ENCODE measurements around the gene CHIT1.

CHIT1 gene

DNA sequence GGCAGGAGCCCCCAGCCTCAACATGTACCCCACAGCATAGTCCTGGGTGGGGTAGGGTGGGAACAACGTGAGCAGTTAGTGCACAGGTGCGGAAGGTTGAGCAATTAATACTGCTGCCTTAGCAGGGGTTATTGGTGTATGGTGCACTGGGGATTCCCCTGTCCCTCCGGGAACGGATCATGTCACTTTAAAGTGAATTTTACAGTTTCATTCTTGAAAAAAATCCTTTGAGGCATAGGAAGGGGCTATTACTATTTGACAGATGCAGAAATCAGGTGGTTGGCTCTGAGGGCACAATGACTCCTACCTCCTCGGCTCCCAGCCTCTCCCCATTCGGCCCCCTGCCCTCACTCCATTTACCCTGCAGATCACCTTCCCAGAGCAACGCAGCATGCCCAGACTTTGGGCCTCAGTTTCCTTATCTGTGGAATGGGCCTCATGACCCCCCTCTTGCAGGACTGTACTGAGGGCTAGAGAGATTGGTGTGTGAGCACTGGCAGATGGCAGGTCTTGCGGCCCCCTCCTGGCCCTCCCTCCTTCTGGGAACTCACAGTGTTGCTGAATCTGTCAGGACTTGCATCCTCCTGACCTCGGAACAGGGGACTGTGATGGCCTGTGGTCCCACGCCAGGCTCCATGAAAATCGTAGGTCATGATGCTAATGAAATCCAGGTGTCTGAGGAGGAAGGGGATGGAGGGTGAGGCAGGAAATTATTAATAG lies 48.7 kb downstream of the CHIT1 start:
- Mint-ChIP-seq H3K36me3 (ENCODE audit: insufficient read depth) (no peaks in the 10 kb centered on the region), H3K4me3 (no peak overlapping the region), H3K9me3 (no peaks in the 10 kb centered on the region), H3K27ac (ENCODE audit: low read depth) (no peak overlapping the region), H3K27me3 (peaks cover 32% of the 10 kb centered on the region), H3K4me1 (no peaks in the 10 kb centered on the region)
- DNase-seq (ENCODE audit: low spot score in 2 of 2), result no peak
- no peak for ATAC-seq (replicated peaks; ENCODE audit: extremely low read depth, poor library complexity, severe bottlenecking)

DNA sequence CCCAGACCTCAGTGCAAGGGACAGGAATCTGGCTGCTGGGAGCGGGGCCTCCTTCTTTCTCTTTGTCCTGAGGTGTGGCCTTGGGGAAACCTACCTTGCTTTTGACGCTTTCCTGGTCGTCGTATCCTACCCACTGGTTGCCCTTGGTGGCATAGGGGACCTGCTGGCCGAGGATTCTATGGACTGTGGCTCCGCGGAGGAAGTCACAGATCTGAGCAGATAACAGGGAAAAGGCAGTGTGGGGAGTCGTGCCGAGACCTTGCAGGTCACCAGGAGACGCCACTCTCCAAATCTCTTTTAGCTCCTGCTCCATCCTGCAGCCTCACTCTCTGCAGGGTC lies 49.8 kb downstream of the CHIT1 start:
- ATAC-seq (replicated peaks; ENCODE audit: extremely low read depth, poor library complexity, severe bottlenecking) (no peak), DNase-seq (ENCODE audit: low spot score in 2 of 2) (no peak)
- H3K36me3 Mint-ChIP-seq (ENCODE audit: insufficient read depth), result no peaks in the 10 kb centered on the region
- no peaks in the 10 kb centered on the region for H3K9me3 Mint-ChIP-seq
- peaks cover 38% of the 10 kb centered on the region for H3K27me3 Mint-ChIP-seq
- no peak overlapping the region for H3K27ac Mint-ChIP-seq (ENCODE audit: low read depth)
- H3K4me3 Mint-ChIP-seq, result no peak overlapping the region
- H3K4me1 Mint-ChIP-seq, result no peaks in the 10 kb centered on the region

DNA sequence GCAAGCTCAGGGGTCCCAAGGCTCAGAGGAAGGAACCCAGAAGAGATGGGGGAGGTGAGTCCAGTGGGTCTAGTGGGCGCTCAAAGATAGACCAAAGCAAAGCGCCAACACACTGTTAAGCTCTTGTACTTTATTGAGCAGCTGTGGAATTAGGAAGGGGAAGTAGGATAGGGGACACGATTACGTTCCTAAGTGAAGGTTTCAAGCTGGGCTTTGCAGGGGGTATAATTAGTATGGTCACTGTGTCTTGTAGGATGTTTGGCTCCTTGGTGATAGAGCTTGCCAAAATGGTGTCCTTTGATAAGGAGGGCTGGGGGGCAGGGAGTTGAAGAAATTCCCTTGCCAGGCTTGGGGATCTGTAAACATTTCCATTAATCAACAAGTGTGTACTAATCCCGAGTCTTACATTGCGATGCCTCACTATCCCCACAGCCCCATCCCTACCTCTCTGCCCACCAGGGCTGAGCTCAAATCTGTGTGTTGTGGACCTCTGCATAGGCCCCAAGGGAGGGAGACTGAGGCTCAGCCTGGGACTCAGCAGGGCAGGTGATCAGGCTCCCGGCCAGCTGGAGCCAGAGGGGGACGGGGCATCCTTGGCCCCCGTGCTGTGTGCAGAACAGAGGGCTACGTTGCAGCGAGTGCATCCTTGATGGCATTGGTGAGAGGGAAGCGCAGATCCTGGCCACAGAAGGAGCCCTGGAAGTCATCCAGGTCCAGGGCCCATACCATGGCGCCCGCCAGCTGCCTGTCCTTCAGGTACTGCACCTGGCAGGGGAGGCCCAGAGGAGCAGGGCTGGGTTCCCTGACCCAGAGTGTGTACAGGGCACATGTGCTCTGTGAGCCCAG lies 50.4 kb downstream of the CHIT1 start:
- Mint-ChIP-seq H3K36me3 (ENCODE audit: insufficient read depth) (no peaks in the 10 kb centered on the region), H3K9me3 (no peaks in the 10 kb centered on the region), H3K4me3 (no peak overlapping the region), H3K27me3 (peaks cover 40% of the 10 kb centered on the region), H3K27ac (ENCODE audit: low read depth) (no peak overlapping the region), H3K4me1 (no peaks in the 10 kb centered on the region)
- ATAC-seq (replicated peaks; ENCODE audit: extremely low read depth, poor library complexity, severe bottlenecking) (no peak), DNase-seq (ENCODE audit: low spot score in 2 of 2) (no peak)

DNA sequence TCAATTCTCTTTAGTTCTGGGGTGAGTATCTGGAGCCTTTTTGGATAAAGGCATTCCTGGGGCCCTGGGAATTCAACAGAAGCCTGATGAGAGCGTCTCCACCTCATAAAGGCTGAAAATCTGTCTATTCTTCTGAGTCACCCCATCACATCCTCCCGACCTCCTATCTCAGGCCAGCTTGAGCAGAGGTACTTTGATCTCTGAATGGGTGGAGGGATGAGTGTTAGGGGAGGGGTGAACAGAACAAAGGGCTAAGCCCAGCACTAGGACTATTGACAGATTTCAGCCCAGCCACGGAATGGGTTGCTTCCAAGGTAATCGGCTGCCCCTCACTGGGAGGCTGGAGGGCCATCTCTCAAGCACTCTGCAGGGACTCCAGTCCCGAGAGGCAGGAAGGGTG lies 51.4 kb downstream of the CHIT1 start:
- H3K27me3 Mint-ChIP-seq, result peaks cover 47% of the 10 kb centered on the region
- no peak overlapping the region for H3K4me3 Mint-ChIP-seq
- no peak overlapping the region for H3K27ac Mint-ChIP-seq (ENCODE audit: low read depth)
- H3K36me3 Mint-ChIP-seq (ENCODE audit: insufficient read depth), result no peaks in the 10 kb centered on the region
- H3K9me3 Mint-ChIP-seq, result no peaks in the 10 kb centered on the region
- ATAC-seq (replicated peaks; ENCODE audit: extremely low read depth, poor library complexity, severe bottlenecking) (no peak), DNase-seq (ENCODE audit: low spot score in 2 of 2) (no peak)
- H3K4me1 Mint-ChIP-seq, result no peaks in the 10 kb centered on the region

DNA sequence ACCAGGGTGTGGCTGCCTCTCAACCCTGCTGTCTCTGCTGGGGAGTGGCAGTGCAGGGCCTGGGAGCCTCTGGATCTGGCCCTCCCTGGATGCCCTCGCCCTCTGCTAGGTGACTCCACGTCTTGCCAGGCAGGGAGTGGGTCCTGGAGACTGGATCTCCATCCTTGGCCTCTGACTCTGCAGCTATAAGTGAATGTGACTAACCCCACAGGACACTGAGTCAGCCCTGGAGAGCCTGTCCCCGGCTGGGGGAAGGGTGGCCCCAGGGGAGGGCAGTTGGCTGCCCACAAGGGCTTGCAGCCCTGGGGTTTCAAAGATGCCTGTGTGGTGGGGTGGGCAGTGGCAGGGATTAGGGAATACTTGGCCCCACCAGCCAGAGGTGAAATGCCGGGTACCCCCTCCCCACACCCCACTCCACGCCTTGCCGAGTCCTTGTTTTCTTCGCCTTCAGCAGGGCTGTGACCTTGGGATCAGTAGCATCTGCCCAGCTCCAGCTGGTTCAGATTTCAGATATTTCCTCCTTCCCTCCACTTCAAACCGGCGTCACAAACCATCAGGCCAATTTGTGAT lies 51.9 kb downstream of the CHIT1 start:
- H3K9me3 Mint-ChIP-seq, result no peaks in the 10 kb centered on the region
- peaks cover 47% of the 10 kb centered on the region for H3K27me3 Mint-ChIP-seq
- ATAC-seq (replicated peaks; ENCODE audit: extremely low read depth, poor library complexity, severe bottlenecking), result no peak
- no peaks in the 10 kb centered on the region for H3K36me3 Mint-ChIP-seq (ENCODE audit: insufficient read depth)
- no peak for DNase-seq (ENCODE audit: low spot score in 2 of 2)
- H3K4me1 Mint-ChIP-seq, result no peaks in the 10 kb centered on the region
- no peak overlapping the region for H3K4me3 Mint-ChIP-seq
- no peak overlapping the region for H3K27ac Mint-ChIP-seq (ENCODE audit: low read depth)

DNA sequence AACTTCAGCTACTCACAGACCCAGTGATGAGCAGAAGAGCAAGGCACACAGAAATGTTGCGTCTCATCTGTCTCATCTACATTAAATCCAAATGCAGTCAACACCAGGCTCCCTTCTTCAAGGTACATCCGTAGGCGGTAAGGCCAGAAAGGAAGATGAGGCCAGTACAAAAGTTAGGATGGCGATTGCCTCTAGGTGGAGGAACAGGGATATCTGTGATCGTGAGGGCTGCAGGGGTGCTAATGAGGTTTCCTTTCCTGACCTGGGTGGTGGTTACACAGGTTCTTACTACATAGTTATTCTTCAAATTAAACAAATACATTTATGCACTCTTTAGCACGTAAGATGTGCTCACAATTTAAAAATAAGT lies 52.5 kb downstream of the CHIT1 start:
- Mint-ChIP-seq H3K27me3 (peaks cover 47% of the 10 kb centered on the region), H3K27ac (ENCODE audit: low read depth) (no peak overlapping the region), H3K9me3 (no peaks in the 10 kb centered on the region), H3K36me3 (ENCODE audit: insufficient read depth) (no peaks in the 10 kb centered on the region), H3K4me3 (no peak overlapping the region), H3K4me1 (no peaks in the 10 kb centered on the region)
- DNase-seq (ENCODE audit: low spot score in 2 of 2), result no peak
- no peak for ATAC-seq (replicated peaks; ENCODE audit: extremely low read depth, poor library complexity, severe bottlenecking)

DNA sequence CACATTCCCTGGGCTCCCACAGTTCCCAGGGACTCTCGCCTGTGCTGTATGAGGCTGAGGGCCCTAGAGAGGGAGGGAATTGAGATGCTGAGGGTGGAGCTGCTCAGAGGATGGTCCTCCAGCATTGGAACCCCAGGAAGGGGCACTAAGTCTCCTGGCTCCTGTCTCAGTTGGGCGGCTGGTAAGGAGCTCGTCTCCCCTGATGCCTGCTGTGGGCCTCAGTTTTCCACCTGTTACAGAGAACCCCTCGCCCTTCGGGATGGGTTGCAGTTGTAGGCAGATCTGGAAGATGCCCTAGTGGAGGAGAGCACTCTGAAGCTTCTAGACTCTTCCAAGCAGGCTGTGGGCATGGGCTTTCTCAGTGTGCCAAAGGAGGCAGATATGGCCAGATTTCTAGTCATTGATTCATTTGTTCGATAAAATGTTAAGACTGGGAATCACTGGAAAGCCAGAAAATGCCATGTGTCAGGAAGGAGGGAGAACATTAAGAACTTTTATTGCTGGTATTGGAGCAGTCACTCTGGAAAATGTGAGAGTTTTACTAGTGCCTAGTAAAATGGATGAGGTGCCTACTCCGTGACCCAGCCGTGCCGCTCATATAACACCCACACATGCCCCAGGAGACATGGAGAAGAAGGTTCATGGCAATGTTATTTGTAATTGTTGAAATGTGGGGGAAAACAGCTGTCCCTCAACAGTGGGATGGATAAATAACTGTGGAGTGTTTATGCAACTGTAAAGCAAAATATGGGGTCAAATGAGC lies 53.0 kb downstream of the CHIT1 start:
- Mint-ChIP-seq H3K9me3 (no peaks in the 10 kb centered on the region), H3K36me3 (ENCODE audit: insufficient read depth) (no peaks in the 10 kb centered on the region), H3K27me3 (peaks cover 47% of the 10 kb centered on the region), H3K4me3 (no peak overlapping the region), H3K4me1 (no peaks in the 10 kb centered on the region), H3K27ac (ENCODE audit: low read depth) (no peak overlapping the region)
- DNase-seq (ENCODE audit: low spot score in 2 of 2), result no peak
- ATAC-seq (replicated peaks; ENCODE audit: extremely low read depth, poor library complexity, severe bottlenecking), result no peak

DNA sequence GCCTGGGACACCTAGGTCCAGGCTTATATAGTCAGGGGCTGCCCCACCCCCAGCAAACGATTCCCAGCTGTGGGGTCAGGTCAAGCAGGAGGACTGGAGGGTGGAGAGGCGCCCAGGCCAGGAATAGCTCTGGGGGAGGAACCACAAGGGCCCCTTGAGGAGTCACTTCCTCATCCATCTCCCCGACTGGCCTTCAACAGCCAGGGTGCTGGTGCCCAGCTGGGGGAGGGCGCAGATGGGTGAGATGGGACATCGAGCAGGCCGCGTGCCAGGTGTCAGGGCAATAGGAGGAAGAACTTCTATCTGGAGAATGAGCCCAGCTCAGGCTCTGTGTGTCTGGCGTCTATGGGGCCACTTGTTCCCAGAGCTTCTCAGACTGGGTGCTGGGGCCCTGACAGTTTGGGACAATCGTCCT lies 53.6 kb downstream of the CHIT1 start:
- Mint-ChIP-seq H3K4me3 (no peak overlapping the region), H3K27me3 (peaks cover 47% of the 10 kb centered on the region), H3K9me3 (no peaks in the 10 kb centered on the region), H3K36me3 (ENCODE audit: insufficient read depth) (no peaks in the 10 kb centered on the region), H3K27ac (ENCODE audit: low read depth) (no peak overlapping the region), H3K4me1 (no peaks in the 10 kb centered on the region)
- ATAC-seq (replicated peaks; ENCODE audit: extremely low read depth, poor library complexity, severe bottlenecking), result no peak
- DNase-seq (ENCODE audit: low spot score in 2 of 2), result no peak

DNA sequence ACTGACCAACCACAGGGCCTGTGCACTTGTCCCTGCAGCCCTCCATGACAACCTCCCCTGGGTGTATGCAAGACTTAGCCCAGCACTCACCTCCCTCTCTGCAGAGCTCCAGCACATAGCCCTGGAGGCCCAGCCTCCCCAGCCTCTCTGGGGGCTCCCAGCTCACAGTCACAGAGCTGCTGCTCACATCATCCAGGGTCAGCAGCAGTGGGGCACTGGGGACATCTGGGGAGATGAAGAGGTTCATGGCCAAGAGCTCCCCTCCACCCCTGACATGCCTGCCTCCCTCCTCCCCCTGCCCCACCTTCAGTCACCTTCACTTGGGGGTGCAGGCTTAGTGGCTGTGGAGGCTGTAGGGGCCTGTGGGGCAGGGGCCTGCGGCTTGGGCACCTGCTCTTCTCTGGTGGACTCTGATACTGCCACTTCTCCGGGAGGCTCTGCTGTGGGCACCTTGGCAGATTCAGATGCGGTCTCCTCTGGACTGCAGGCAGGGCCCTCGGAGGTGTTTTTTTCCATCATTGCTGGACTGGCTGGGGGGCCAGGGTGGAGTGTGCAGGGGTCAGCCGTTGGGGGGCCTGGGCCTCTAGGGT lies 54.1 kb downstream of the CHIT1 start, which contains the start of gene MYBPH:
Gene MYBPH (minus strand): TSS at position 590 of the 590 bp plus-strand sequence. CDS start 71 bp downstream, at position 519.
- Mint-ChIP-seq H3K27ac (ENCODE audit: low read depth) (no peak within 1 kb of the TSS), H3K27me3 (peaks cover 47% of the 10 kb centered on the region), H3K36me3 (ENCODE audit: insufficient read depth) (no peaks in the 10 kb centered on the region), H3K9me3 (no peaks in the 10 kb centered on the region), H3K4me3 (no peak within 1 kb of the TSS), H3K4me1 (no peaks in the 10 kb centered on the region)
- ATAC-seq (replicated peaks; ENCODE audit: extremely low read depth, poor library complexity, severe bottlenecking), result no peak
- DNase-seq (ENCODE audit: low spot score in 2 of 2), result no peak

DNA sequence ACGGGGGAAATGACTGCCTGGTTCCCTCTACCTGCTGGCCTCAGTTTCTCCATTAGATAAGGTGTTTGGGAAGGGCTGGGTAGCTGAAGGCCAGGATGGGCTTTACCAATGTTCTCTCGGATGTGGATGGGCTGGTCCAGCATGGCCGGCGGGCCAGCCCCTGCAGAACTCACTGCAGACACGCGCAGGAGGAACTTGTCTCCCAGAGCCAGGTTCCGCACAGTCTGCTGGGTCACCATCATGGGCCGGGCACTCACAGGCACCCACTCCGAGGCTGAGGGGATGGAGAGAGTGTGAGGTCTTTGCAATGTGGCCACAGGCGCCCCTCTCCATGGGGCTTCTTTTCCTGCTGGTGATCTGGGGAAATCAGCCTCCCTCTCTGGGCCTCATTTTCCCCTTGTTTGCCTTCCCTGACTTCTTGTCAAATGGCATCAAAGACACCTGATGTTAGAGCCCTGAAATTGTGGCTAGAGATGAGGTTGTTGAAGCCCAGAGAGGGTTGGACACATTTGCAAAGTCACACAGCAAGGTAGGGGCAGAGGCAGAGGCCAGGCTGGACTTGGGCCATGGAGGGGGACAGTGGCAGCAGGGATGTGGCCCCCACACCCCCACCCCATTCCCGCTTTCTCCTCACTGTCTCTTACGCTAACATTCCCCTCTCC lies 55.0 kb downstream of the CHIT1 start:
- Mint-ChIP-seq H3K4me1 (no peaks in the 10 kb centered on the region), H3K36me3 (ENCODE audit: insufficient read depth) (no peaks in the 10 kb centered on the region), H3K4me3 (no peak overlapping the region), H3K27ac (ENCODE audit: low read depth) (no peak overlapping the region), H3K9me3 (no peaks in the 10 kb centered on the region), H3K27me3 (peaks cover 47% of the 10 kb centered on the region)
- no peak for DNase-seq (ENCODE audit: low spot score in 2 of 2)
- ATAC-seq (replicated peaks; ENCODE audit: extremely low read depth, poor library complexity, severe bottlenecking), result no peak

DNA sequence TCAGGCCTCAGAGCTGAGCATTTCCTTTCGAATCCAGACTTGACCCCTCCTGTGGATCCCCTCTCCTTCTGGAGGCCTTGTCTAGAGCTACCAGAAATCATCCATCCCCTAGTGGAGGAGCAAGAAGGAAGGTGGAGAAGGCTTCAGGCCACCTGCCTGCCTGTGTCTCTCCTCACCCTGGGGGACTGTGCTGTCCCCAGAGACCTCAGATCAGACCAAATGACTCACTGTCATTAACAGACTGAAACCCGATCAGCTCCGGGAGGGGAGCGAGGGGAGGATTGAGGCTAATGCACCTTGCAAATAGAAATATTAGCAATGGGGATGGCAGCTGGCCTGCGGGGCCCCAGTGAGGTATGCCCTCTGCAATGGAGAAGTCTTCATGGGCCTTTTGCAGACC lies 55.9 kb downstream of the CHIT1 start:
- ATAC-seq (replicated peaks; ENCODE audit: extremely low read depth, poor library complexity, severe bottlenecking) (no peak), DNase-seq (ENCODE audit: low spot score in 2 of 2) (no peak)
- Mint-ChIP-seq H3K36me3 (ENCODE audit: insufficient read depth) (no peaks in the 10 kb centered on the region), H3K4me1 (no peaks in the 10 kb centered on the region), H3K27me3 (peaks cover 53% of the 10 kb centered on the region), H3K4me3 (no peak overlapping the region), H3K27ac (ENCODE audit: low read depth) (no peak overlapping the region), H3K9me3 (no peaks in the 10 kb centered on the region)

DNA sequence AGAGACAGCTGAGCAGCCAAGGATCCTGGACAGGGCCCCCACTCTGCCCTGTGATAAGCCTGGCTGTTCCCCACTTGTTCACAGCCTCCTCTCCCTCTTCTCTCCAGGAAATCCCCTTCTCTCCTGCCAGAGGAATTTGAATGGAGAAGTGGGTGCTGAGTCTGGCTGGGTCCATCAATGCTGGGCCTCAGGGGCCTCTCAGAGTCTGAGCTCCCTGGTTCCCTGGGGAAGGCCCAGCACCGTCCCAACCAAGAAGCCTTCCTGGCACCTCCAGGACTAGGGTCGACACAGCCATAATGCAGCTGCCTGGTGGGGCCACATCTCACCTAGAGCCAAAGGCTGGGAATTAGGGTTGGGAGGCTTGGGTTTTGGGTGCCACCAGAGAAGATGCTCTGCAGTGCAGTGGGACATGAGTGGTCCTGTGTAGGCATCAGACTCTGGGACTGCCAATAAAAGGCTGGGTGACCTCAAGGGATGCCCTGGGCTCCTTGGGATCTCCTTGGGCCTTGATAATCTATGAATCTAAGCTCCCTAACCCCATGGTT lies 56.4 kb downstream of the CHIT1 start:
- DNase-seq (ENCODE audit: low spot score in 2 of 2), result no peak
- no peak for ATAC-seq (replicated peaks; ENCODE audit: extremely low read depth, poor library complexity, severe bottlenecking)
- H3K4me1 Mint-ChIP-seq, result no peaks in the 10 kb centered on the region
- H3K36me3 Mint-ChIP-seq (ENCODE audit: insufficient read depth), result no peaks in the 10 kb centered on the region
- no peaks in the 10 kb centered on the region for H3K9me3 Mint-ChIP-seq
- H3K27me3 Mint-ChIP-seq, result peaks cover 48% of the 10 kb centered on the region
- no peak overlapping the region for H3K27ac Mint-ChIP-seq (ENCODE audit: low read depth)
- no peak overlapping the region for H3K4me3 Mint-ChIP-seq

Data from central memory CD8-positive, alpha-beta T cell (primary cell).